IMR-90 (cell line): ENCODE results near the gene C2orf92. TPM values are rescaled to one million over a fixed set of nuclear protein-coding genes. Genes with fewer than 3 reads are reported as not detected.

Experiments used
- ATAC-seq: fragments of 200-7000 bp; cut with Tn5 transposase; 2 replicates; pipeline ENCODE4 v1.9.1; 2020; ENCODE audit warnings: low read depth, mild to moderate bottlenecking, moderate library complexity
- BruUV-seq: library from RNA; stranded (reverse); fragments of 400-500 nt; replicated peaks from 2 replicates; lab custom pipeline; 2021; lab: Mats Ljungman, UMichigan
- CTCF ChIA-PET: fragments of 300-600 bp; formaldehyde crosslinking; extraction: SDS; loops from one replicate; lab custom pipeline; 2021; ENCODE audit warnings: antibody characterized with exemption; lab: Yijun Ruan, JAX
- POLR2A ChIA-PET: fragments of 300-600 bp; sonication (Branson Sonifier 250); formaldehyde crosslinking; loops from one replicate; lab custom pipeline; 2022; ENCODE audit warnings: antibody characterized with exemption; ENCODE audit not compliant: unreplicated experiment; lab: Charles Lee
- DNase-seq: peaks from one replicate; pipeline ENCODE4 v3.0.0; 2013
- H2AFZ ChIP-seq: replicated peaks from 2 replicates; pipeline ENCODE3; 2013; ENCODE audit warnings: low read length, mild to moderate bottlenecking; ENCODE audit not compliant: poor library complexity
- H2AK5ac ChIP-seq: 2 replicates; pipeline ENCODE4 v1.6.1; 2013; ENCODE audit warnings: low read depth, low read length, inconsistent platforms
- H2AK9ac ChIP-seq: replicated peaks from 2 replicates; pipeline ENCODE3; 2013; ENCODE audit warnings: mild to moderate bottlenecking, low read depth, low read length, moderate library complexity; ENCODE audit not compliant: poor library complexity
- H2BK120ac ChIP-seq: 2 replicates; pipeline ENCODE4 v1.6.1; 2013; ENCODE audit warnings: low read depth, low read length, inconsistent platforms
- H2BK15ac ChIP-seq: 3 replicates; pipeline ENCODE4 v1.6.1; 2013; ENCODE audit warnings: low read depth, low read length, inconsistent platforms
- H2BK20ac ChIP-seq: 2 replicates; pipeline ENCODE4 v1.6.1; 2013; ENCODE audit warnings: low read depth, mild to moderate bottlenecking, inconsistent platforms, low read length, moderate library complexity
- H2BK5ac ChIP-seq: 2 replicates; pipeline ENCODE4 v1.6.1; 2013; ENCODE audit warnings: mild to moderate bottlenecking, low read depth, low read length, inconsistent platforms; ENCODE audit not compliant: poor library complexity, severe bottlenecking
- H3K14ac ChIP-seq: replicated peaks from 2 replicates; pipeline ENCODE4 v1.6.1; 2013; ENCODE audit warnings: low read depth, low read length, inconsistent platforms
- H3K18ac ChIP-seq: 2 replicates; pipeline ENCODE4 v1.6.1; 2013; ENCODE audit warnings: low read depth, low read length, control low read depth
- H3K23ac ChIP-seq: 2 replicates; pipeline ENCODE4 v1.6.1; 2013; ENCODE audit warnings: low read depth, low read length, inconsistent platforms
- H3K27ac ChIP-seq: 2 replicates; pipeline ENCODE4 v1.5.1; 2013; ENCODE audit warnings: mild to moderate bottlenecking, control low read depth, low read length; ENCODE audit not compliant: insufficient read depth
- H3K27me3 ChIP-seq: 2 replicates; pipeline ENCODE4 v1.6.1; 2013; ENCODE audit warnings: low read length; ENCODE audit not compliant: control insufficient read depth, insufficient read depth
- H3K36me3 ChIP-seq: 2 replicates; pipeline ENCODE4 v1.6.1; 2013; ENCODE audit warnings: low read length, mixed read lengths; ENCODE audit not compliant: control insufficient read depth, insufficient read depth
- H3K4ac ChIP-seq: 2 replicates; pipeline ENCODE4 v1.6.1; 2013; ENCODE audit warnings: low read depth, low read length, inconsistent platforms
- H3K4me1 ChIP-seq: 2 replicates; pipeline ENCODE4 v1.6.1; 2013; ENCODE audit warnings: low read length, mixed read lengths; ENCODE audit not compliant: control insufficient read depth, insufficient read depth
- H3K4me2 ChIP-seq: 2 replicates; pipeline ENCODE4 v1.6.1; 2013; ENCODE audit warnings: low read depth, mild to moderate bottlenecking, control low read depth, low read length, moderate library complexity
- H3K4me3 ChIP-seq: 2 replicates; pipeline ENCODE4 v1.5.1; 2013; ENCODE audit warnings: low read depth, mild to moderate bottlenecking, control low read depth, low read length, moderate library complexity; ENCODE audit not compliant: insufficient read depth
- H3K56ac ChIP-seq: 2 replicates; pipeline ENCODE4 v1.6.1; 2013; ENCODE audit warnings: low read length, inconsistent platforms; ENCODE audit not compliant: insufficient read depth; ENCODE audit errors: extremely low read depth
- H3K79me1 ChIP-seq, 2 experiments: 2 replicates each; pipeline ENCODE4 v1.6.1; 2013; ENCODE audit warnings: low read length in 2 of 2, inconsistent platforms in 1 of 2, low read depth in 1 of 2
- H3K9ac ChIP-seq: 2 replicates; pipeline ENCODE4 v1.6.1; 2013; ENCODE audit warnings: low read depth, low read length, control low read depth
- H3K9me1 ChIP-seq: 2 replicates; pipeline ENCODE4 v1.6.1; 2013; ENCODE audit warnings: low read length, inconsistent platforms; ENCODE audit not compliant: insufficient read depth
- H3K9me3 ChIP-seq: 2 replicates; pipeline ENCODE4 v1.6.1; 2013; ENCODE audit warnings: low read length; ENCODE audit not compliant: control insufficient read depth, insufficient read depth
- H4K20me1 ChIP-seq: 2 replicates; pipeline ENCODE4 v1.6.1; 2013; ENCODE audit warnings: low read length, inconsistent platforms; ENCODE audit not compliant: insufficient read depth
- H4K5ac ChIP-seq: 2 replicates; pipeline ENCODE4 v1.6.1; 2013; ENCODE audit warnings: mild to moderate bottlenecking, low read depth, low read length, control low read depth
- H4K8ac ChIP-seq, 2 experiments: 2 replicates each; pipeline ENCODE4 v1.6.1; 2013; ENCODE audit warnings: low read depth in 2 of 2, low read length in 2 of 2, control low read depth in 1 of 2, inconsistent platforms in 1 of 2
- H4K91ac ChIP-seq: 2 replicates; pipeline ENCODE4 v1.6.1; 2013; ENCODE audit warnings: low read depth, low read length, inconsistent platforms; ENCODE audit not compliant: insufficient read depth
- CEBPB ChIP-seq: IDR thresholded peaks from 2 replicates; pipeline ENCODE4 v1.6.1; 2012; ENCODE audit warnings: low read depth, low read length, improper control_type of control experiment
- CHD1 ChIP-seq: IDR thresholded peaks from 2 replicates; pipeline ENCODE4 v1.6.1; 2012; ENCODE audit warnings: low read depth, low read length, improper control_type of control experiment
- ELK1 ChIP-seq: fragments of 150-350 bp; IDR thresholded peaks from 2 replicates; pipeline ENCODE4 v1.6.1; 2016; ENCODE audit warnings: low read depth, mild to moderate bottlenecking, low read length, moderate library complexity, borderline replicate concordance
- FOS ChIP-seq: fragments of 150-350 bp; IDR thresholded peaks from 2 replicates; pipeline ENCODE4 v1.6.1; 2016; ENCODE audit warnings: low read depth, low read length
- MAZ ChIP-seq: IDR thresholded peaks from 2 replicates; pipeline ENCODE4 v1.6.1; 2012; ENCODE audit warnings: low read depth, mild to moderate bottlenecking, low read length, improper control_type of control experiment, moderate library complexity, borderline replicate concordance
- MXI1 ChIP-seq: IDR thresholded peaks from 2 replicates; pipeline ENCODE4 v1.6.1; 2012; ENCODE audit warnings: low read depth, mild to moderate bottlenecking, low read length, moderate library complexity, borderline replicate concordance
- NFE2L2 ChIP-seq: fragments of 150-350 bp; IDR thresholded peaks from 2 replicates; pipeline ENCODE4 v1.6.1; 2016; ENCODE audit warnings: low read depth, mild to moderate bottlenecking, low read length
- POLR2A ChIP-seq: IDR thresholded peaks from 2 replicates; pipeline ENCODE4 v1.6.1; 2012; ENCODE audit warnings: mild to moderate bottlenecking, low read depth, low read length
- RAD21 ChIP-seq: IDR thresholded peaks from 2 replicates; pipeline ENCODE4 v1.6.1; 2012; ENCODE audit warnings: low read length, improper control_type of control experiment
- RCOR1 ChIP-seq: IDR thresholded peaks from 2 replicates; pipeline ENCODE4 v1.6.1; 2012; ENCODE audit warnings: mild to moderate bottlenecking, low read length, improper control_type of control experiment; ENCODE audit not compliant: insufficient replicate concordance
- SMC3 ChIP-seq: fragments of 150-350 bp; IDR thresholded peaks from 2 replicates; pipeline ENCODE4 v1.6.1; 2016; ENCODE audit warnings: low read depth, mild to moderate bottlenecking, antibody characterized with exemption, low read length, moderate library complexity
- WGBS, 2 experiments: methylation state at CpG; one replicate each; pipeline versions ENCODE4 v1.1.5 to v1.1.7; 2013; ENCODE audit warnings: missing lambda C conversion rate in 2 of 2; ENCODE audit not compliant: insufficient read length in 1 of 2; ENCODE audit errors: extremely low coverage in 2 of 2; 5-methylcytosine and 5-hydroxymethylcytosine counted together
- dilution Hi-C: fragments of 300-500 bp; cut with HindIII; formaldehyde crosslinking; loops from one replicate; pipeline ENCODE4 v1.14.3; 2018; ENCODE audit warnings: low sequenced_read_pairs; ENCODE audit not compliant: unreplicated experiment
- in situ Hi-C: fragments of 300-500 bp; cut with MboI; formaldehyde crosslinking; loops from 3 replicates; pipeline ENCODE4 v1.14.3; 2019; ENCODE audit warnings: low sequenced_read_pairs, inconsistent platforms, mixed read lengths
- intact Hi-C: fragments of 100-400 bp; cut with micrococcal nuclease; formaldehyde crosslinking; loops from 2 replicates; pipeline ENCODE4 v1.10.0; 2022
- polyA plus RNA-seq, 3 experiments: library from polyadenylated mRNA; depleted of rRNA; stranded (reverse); fragments of >200 nt; gene quantifications; 2 replicates each; pipeline ENCODE4 v1.2.3, GENCODE V29; 2012; ENCODE audit warnings: low replicate concordance in 1 of 3
- total RNA-seq: library from RNA; depleted of rRNA; stranded (reverse); fragments of >200 nt; gene quantifications from 2 replicates; pipeline ENCODE4 v1.2.3, GENCODE V29; 2012

C2orf92 gene
- total and polyA plus RNA-seq, 2 of the 4 experiments (the other 2 are of a cell fraction) = 0.90 to 2.5 TPM

GRCh38 chr2:97660775-97661389 is 8.6 kb upstream of the C2orf92 start:
- Histone ChIP-seq H3K9me1 (peaks cover 11% of the 10 kb centered on the region), H3K9ac (no peak overlapping the region), H4K5ac (no peak overlapping the region), H3K18ac (no peak overlapping the region), H3K56ac (no peak overlapping the region), H3K27ac (no peak overlapping the region), H2AK9ac (peak overlapping the region; percentile 66), H3K23ac (no peak overlapping the region), H3K4me2 (no peak overlapping the region), H2BK5ac (no peak overlapping the region), H2BK20ac (no peak overlapping the region), H2BK120ac (no peak overlapping the region; the same call in 1 of the 2 replicates), H3K4me3 (no peak overlapping the region), H3K4ac (peak overlapping the region; percentile 24), H2AK5ac (peak overlapping the region; percentile 13; the same call in 1 of the 2 replicates), H3K79me1 (peaks cover 12 to 49% of the 10 kb centered on the region in 2 experiments; a peak in 3 of 4 replicates), H3K14ac (no peak overlapping the region), H4K8ac (peak overlapping the region in 1 of 2 experiments; percentile 5; a peak in 1 of 4 replicates), H3K4me1 (peaks cover 9% of the 10 kb centered on the region), H2BK15ac (no peak overlapping the region), H4K91ac (no peak overlapping the region), H4K20me1 (0 out of 2 replicates have a peak, but pooled peaks cover 8% of the 10 kb centered on the region), H3K9me3 (no peaks in the 10 kb centered on the region), H3K36me3 (peaks cover 31% of the 10 kb centered on the region), H2AFZ (peak overlapping the region; percentile 29), H3K27me3 (no peaks in the 10 kb centered on the region)
- BruUV-seq = no TSS peak
- dilution Hi-C loops = no loop called here
- POLR2A ChIA-PET = no interaction called here
- DNase-seq (peak; percentile 19), ATAC-seq (no peak)
- CTCF ChIA-PET = no interaction called here
- in situ Hi-C loops = loop anchor here (25.0 kb wide), 1 partner anchor 1599 kb away; no protein-coding TSS in a partner anchor
- no peak for TF ChIP-seq MXI1
- no peak for TF ChIP-seq MAZ
- no peak for TF ChIP-seq CEBPB
- no peak for TF ChIP-seq RCOR1
- no peak for TF ChIP-seq FOS
- no peak for TF ChIP-seq CHD1
- TF ChIP-seq SMC3 = no peak
- TF ChIP-seq POLR2A = no peak
- no peak for TF ChIP-seq RAD21
- no peak for TF ChIP-seq NFE2L2
- no peak for TF ChIP-seq ELK1
- 84% methylated on average over 10 of the region's 18 CpGs; no CpG with 5 or more reads in 1 of the 2 experiments for WGBS, 2 experiments
- intact Hi-C loops = no loop called here
